Measurements from ENCODE around the gene TOP1. TPM values are rescaled to one million over a fixed set of nuclear protein-coding genes. Genes with fewer than 3 reads are reported as not detected.
A peak's percentile ranks its signal among the peaks of the same experiment; 100 is the strongest.

TOP1 gene
- total and polyA plus RNA-seq, 9 of the 15 experiments (the other 6 are each of a cell fraction or from before 2014, with no cell fraction given), result 26.4 to 127 (median 39.6) TPM

DNA sequence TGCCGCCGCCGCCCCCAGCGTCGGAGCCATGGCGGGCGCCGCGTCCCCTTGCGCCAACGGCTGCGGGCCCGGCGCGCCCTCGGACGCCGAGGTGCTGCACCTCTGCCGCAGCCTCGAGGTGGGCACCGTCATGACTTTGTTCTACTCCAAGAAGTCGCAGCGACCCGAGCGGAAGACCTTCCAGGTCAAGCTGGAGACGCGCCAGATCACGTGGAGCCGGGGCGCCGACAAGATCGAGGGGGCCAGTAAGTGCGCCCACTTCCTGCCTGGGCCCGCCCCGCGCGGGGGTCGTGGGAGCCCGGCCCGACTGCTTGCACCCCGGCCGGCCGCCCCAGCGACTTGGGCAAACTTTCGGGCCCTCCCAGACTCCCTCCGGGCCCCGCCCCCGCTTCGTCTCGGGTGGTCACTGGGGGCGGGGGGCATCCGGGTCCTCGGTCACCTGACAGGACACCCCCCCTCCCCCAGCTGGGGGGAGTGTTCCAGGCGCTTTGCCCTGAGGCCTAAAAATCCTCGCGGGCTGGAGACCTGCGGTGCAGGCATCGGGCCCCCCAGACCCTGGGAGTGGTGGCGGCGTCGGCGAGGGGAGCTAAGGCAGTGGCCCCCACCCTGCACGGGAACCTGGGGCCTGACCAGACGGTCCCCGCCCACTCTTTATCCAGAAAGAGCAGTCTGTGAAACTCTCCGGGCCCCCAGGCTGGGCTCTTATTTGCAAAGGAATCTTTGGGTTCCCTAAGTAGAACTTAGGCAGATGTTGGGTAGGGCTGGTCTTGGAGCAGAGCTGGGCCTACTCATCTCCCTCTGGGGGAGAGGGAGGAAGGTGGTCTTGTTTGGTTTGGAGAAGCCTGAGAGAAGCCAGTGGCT lies 109.2 kb downstream of the TOP1 start (continued):
- no peak for TF ChIP-seq ZNF586 (CRISPR knock-in tag; conservative IDR thresholded peaks at IDR 0.05)
- TF ChIP-seq NR2C2 (CRISPR knock-in tag; IDR thresholded peaks at IDR 0.05), result peak; percentile 51
- peak; percentile 94 for TF ChIP-seq NR2C2 (tag; IDR thresholded peaks at IDR 0.05)
- no peak for TF ChIP-seq PATZ1 (CRISPR knock-in tag; IDR thresholded peaks at IDR 0.05; ENCODE audit: borderline replicate concordance)
- no peak for TF ChIP-seq E2F3 (CRISPR knock-in tag; IDR thresholded peaks at IDR 0.05)
- TF ChIP-seq, protein P1, sequence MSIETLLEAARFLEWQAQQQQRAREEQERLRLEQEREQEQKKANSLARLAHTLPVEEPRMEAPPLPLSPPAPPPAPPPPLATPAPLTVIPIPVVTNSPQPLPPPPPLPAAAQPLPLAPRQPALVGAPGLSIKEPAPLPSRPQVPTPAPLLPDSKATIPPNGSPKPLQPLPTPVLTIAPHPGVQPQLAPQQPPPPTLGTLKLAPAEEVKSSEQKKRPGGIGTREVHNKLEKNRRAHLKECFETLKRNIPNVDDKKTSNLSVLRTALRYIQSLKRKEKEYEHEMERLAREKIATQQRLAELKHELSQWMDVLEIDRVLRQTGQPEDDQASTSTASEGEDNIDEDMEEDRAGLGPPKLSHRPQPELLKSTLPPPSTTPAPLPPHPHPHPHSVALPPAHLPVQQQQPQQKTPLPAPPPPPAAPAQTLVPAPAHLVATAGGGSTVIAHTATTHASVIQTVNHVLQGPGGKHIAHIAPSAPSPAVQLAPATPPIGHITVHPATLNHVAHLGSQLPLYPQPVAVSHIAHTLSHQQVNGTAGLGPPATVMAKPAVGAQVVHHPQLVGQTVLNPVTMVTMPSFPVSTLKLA (conservative IDR thresholded peaks at IDR 0.05), result peak in 1 of 2 experiments; percentile 64; a peak in 2 of 4 replicates
- TF ChIP-seq ZNF316 (IDR thresholded peaks at IDR 0.05), result no peak
- TF ChIP-seq EHMT2 (IDR thresholded peaks at IDR 0.05), result no peak
- TF ChIP-seq NUFIP1 (IDR thresholded peaks at IDR 0.05; ENCODE audit: partially characterized antibody), result no peak
- no peak for TF ChIP-seq ZFP36 (IDR thresholded peaks at IDR 0.05; ENCODE audit: low read depth, low read length, partially characterized antibody)
- TF ChIP-seq ZNF347 (CRISPR knock-in tag; IDR thresholded peaks at IDR 0.05; ENCODE audit: low read depth), result no peak
- TF ChIP-seq CBX2 (IDR thresholded peaks at IDR 0.05; ENCODE audit: insufficient read depth, low read length, poor library complexity, severe bottlenecking), result no peak
- no peak for TF ChIP-seq MXI1 (IDR thresholded peaks at IDR 0.05; ENCODE audit: low read depth, low read length)
- TF ChIP-seq RB1 (IDR thresholded peaks at IDR 0.05; ENCODE audit: low read depth), result 0 out of 2 replicates have a peak, but pooled peaks have one; percentile 38
- TF ChIP-seq ZZZ3 (IDR thresholded peaks at IDR 0.05), result peak; percentile 85; the same call in 1 of the 2 replicates
- TF ChIP-seq ZNF311 (CRISPR knock-in tag; IDR thresholded peaks at IDR 0.05), result no peak
- TF ChIP-seq, protein P2, sequence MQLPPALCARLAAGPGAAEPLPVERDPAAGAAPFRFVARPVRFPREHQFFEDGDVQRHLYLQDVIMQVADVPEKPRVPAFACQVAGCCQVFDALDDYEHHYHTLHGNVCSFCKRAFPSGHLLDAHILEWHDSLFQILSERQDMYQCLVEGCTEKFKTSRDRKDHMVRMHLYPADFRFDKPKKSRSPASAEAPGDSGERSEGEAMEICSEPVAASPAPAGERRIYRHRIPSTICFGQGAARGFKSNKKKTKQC (CRISPR knock-in tag; IDR thresholded peaks at IDR 0.05), result no peak
- TF ChIP-seq, protein P3, sequence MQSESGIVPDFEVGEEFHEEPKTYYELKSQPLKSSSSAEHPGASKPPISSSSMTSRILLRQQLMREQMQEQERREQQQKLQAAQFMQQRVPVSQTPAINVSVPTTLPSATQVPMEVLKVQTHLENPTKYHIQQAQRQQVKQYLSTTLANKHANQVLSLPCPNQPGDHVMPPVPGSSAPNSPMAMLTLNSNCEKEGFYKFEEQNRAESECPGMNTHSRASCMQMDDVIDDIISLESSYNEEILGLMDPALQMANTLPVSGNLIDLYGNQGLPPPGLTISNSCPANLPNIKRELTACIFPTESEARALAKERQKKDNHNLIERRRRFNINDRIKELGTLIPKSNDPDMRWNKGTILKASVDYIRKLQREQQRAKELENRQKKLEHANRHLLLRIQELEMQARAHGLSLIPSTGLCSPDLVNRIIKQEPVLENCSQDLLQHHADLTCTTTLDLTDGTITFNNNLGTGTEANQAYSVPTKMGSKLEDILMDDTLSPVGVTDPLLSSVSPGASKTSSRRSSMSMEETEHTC (IDR thresholded peaks at IDR 0.05), result peak; percentile 36; the same call in 1 of the 2 replicates
- no peak for TF ChIP-seq ZNF197 (CRISPR knock-in tag; IDR thresholded peaks at IDR 0.05; ENCODE audit: low read depth)
- TF ChIP-seq ZFX (CRISPR knock-in tag; IDR thresholded peaks at IDR 0.05), result peak; percentile 75
- TF ChIP-seq SIN3A (IDR thresholded peaks at IDR 0.05; ENCODE audit: borderline replicate concordance in 2 of 2, control insufficient read depth in 1 of 2, low read depth in 2 of 2, low read length in 2 of 2), result peak; percentile 51 to 60; a peak in 2 of 4 replicates
